HG03064 (cell line): ENCODE data around the gene SLAMF7.
"Not testable (repeated sequence)": the region's sequence is repeated elsewhere in the genome, so short reads cannot be mapped to it uniquely, and the experiment has no call there.

ENCODE experiments used
- ATAC-seq: cut with Tn5 transposase; IDR thresholded peaks from one replicate; pipeline ENCODE4 v1.9.1; 2021; ENCODE audit warnings: low read depth; ENCODE audit not compliant: unreplicated experiment

Gene SLAMF7

GRCh38 chr1:160767395-160768294 lies 28.6 kb downstream of the SLAMF7 start:
- peak; percentile 52 for ATAC-seq

- peak; percentile 74 for ATAC-seq
Observed at GRCh38 chr1:160768295-160768657, 29.2 kb downstream of the SLAMF7 start.

- no peak for ATAC-seq
Observed at GRCh38 chr1:160772331-160772730, 33.3 kb downstream of the SLAMF7 start.

- no peak for ATAC-seq
Observed at GRCh38 chr1:160773093-160773492, 34.0 kb downstream of the SLAMF7 start.

- ATAC-seq = no peak
Observed at GRCh38 chr1:160774886-160775719, 36.1 kb downstream of the SLAMF7 start.

- no peak for ATAC-seq
Observed at GRCh38 chr1:160776178-160776577, 37.1 kb downstream of the SLAMF7 start.

GRCh38 chr1:160777486-160778089 lies 38.5 kb downstream of the SLAMF7 start:
- ATAC-seq = no peak

- ATAC-seq = no peak
Observed at GRCh38 chr1:160778976-160779375, 39.9 kb downstream of the SLAMF7 start.

- ATAC-seq = no peak
Observed at GRCh38 chr1:160779626-160780397, 40.8 kb downstream of the SLAMF7 start.

- no peak for ATAC-seq
Observed at GRCh38 chr1:160780398-160780755, 41.3 kb downstream of the SLAMF7 start.

GRCh38 chr1:160781186-160781766 lies 42.2 kb downstream of the SLAMF7 start:
- ATAC-seq = no peak

GRCh38 chr1:160781914-160782689 lies 43.1 kb downstream of the SLAMF7 start:
- ATAC-seq = peak; percentile 69

GRCh38 chr1:160782988-160783765 lies 44.1 kb downstream of the SLAMF7 start:
- not testable (repeated sequence) for ATAC-seq

GRCh38 chr1:160789051-160789701 lies 50.1 kb downstream of the SLAMF7 start:
- ATAC-seq = no peak

GRCh38 chr1:160789702-160790611 lies 50.9 kb downstream of the SLAMF7 start:
- ATAC-seq = peak; percentile 72

- ATAC-seq = no peak
Observed at GRCh38 chr1:160794376-160794775, 55.3 kb downstream of the SLAMF7 start.

GRCh38 chr1:160795951-160796383 lies 56.9 kb downstream of the SLAMF7 start, which contains the start of gene LY9:
Gene LY9, plus strand, starts transcription at chr1:160796174. Its CDS starts 14 bp downstream, at chr1:160796188.
- peak; percentile 67 for ATAC-seq
